Gastrocnemius medialis (tissue), 4 donors: ENCODE data around the gene TUSC2.

Experiments
- CTCF ChIP-seq, 5 experiments: fragments of 450-650 bp in 3 of 5; fragments of 200-600 bp in 2 of 5; sonication (generic) in 2 of 5; IDR thresholded peaks in 4 of 5; conservative IDR thresholded peaks in 1 of 5; 1 replicate in 4 of 5; 2 replicates in 1 of 5; pipeline ENCODE4 v1.5.1; 2016 to 2019; ENCODE audit warnings: antibody characterized with exemption in 5 of 5, mild to moderate bottlenecking in 3 of 5, moderate library complexity in 3 of 5
- POLR2A ChIP-seq, 2 donors: fragments of 450-650 bp; IDR thresholded peaks; one replicate each; pipeline ENCODE4 v1.6.1; 2017; ENCODE audit warnings: antibody characterized with exemption in 2 of 2, mild to moderate bottlenecking in 2 of 2, moderate library complexity in 2 of 2

GRCh38 chr3:50287262-50287661, 40.8 kb downstream of the TUSC2 start:
- TF ChIP-seq CTCF (IDR thresholded peaks at IDR 0.05 in 4 of 5, conservative IDR thresholded peaks at IDR 0.05 in 1 of 5) (no peak), POLR2A (IDR thresholded peaks at IDR 0.05) (no peak)
